Ectodermal cell (in vitro differentiated cells): ENCODE data around the gene MICAL2.
"Not testable (repeated sequence)": the region's sequence is repeated elsewhere in the genome, so short reads cannot be mapped to it uniquely, and the experiment has no call there.

Experiments
- H3K27ac ChIP-seq: 2 replicates; pipeline ENCODE4 v1.7.0; 2013; ENCODE audit warnings: mild to moderate bottlenecking, low read depth, low read length; ENCODE audit not compliant: insufficient read depth, poor library complexity, severe bottlenecking
- H3K27me3 ChIP-seq: 2 replicates; pipeline ENCODE4 v1.7.0; 2013; ENCODE audit warnings: mild to moderate bottlenecking, low read length; ENCODE audit not compliant: insufficient read depth, control insufficient read depth, poor library complexity, severe bottlenecking
- H3K36me3 ChIP-seq: one replicate; pipeline ENCODE4 v1.7.0; 2013; ENCODE audit warnings: low read length; ENCODE audit not compliant: control insufficient read depth, insufficient read depth
- H3K4me1 ChIP-seq: one replicate; pipeline ENCODE4 v1.7.0; 2013; ENCODE audit warnings: low read length; ENCODE audit not compliant: control insufficient read depth, insufficient read depth
- H3K4me3 ChIP-seq: 2 replicates; pipeline ENCODE4 v1.7.0; 2013; ENCODE audit warnings: low read depth, low read length, control low read depth; ENCODE audit not compliant: insufficient read depth
- H3K9me3 ChIP-seq: 2 replicates; pipeline ENCODE4 v1.7.0; 2013; ENCODE audit warnings: mild to moderate bottlenecking, low read length, moderate library complexity; ENCODE audit not compliant: control insufficient read depth
- WGBS, 2 experiments: methylation state at CpG; one replicate each; pipeline ENCODE4 v1.1.7; 2013; ENCODE audit warnings: missing lambda C conversion rate in 2 of 2; 5-methylcytosine and 5-hydroxymethylcytosine counted together

Gene MICAL2

DNA sequence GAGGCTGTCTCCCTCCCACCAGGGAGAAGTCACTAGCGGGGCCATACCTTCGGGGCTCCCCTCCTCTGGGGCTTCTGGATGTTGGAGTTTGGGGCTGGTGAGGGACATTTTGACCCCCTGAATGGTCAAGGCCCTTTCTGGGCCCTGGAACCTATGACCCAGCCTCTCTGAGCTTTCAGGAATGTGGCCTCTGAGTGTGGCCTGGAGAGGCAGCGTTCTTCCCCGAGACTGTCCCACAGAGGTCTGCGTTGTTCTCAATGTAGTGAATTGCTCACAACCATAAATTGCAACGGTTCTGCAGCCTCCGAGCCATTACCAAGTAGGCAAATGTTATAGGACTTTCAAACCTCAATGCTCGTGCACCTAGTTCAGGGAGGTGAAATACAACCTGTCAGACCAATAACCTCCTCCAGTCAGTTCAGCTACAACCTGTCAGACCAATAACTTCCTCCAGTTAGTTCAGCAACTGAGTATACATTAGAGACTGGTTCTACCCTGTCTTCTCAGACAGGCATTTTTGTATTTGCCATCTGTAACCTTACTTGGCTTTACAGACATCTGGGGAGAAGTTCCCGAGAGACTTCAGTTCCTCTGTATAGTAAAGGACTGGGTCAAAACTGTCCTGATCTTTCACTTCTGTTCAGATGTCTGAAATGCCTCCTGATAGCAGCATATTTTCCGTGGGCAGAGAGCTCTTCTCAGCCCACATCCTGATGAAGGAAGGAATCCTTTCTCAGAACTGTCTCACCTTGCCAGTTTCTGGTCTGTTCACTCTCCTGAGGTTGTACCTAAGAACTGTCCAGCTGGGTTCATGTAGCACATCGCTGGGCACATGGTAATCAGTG is 34.2 kb downstream of the MICAL2 start:
- 93% methylated on average over 11 of the region's 11 CpGs for WGBS, 2 experiments
- Histone ChIP-seq H3K27ac (no peak overlapping the region), H3K4me1 (no peaks in the 10 kb centered on the region), H3K4me3 (no peak overlapping the region), H3K27me3 (no peaks in the 10 kb centered on the region), H3K36me3 (no peaks in the 10 kb centered on the region), H3K9me3 (no peaks in the 10 kb centered on the region)

DNA sequence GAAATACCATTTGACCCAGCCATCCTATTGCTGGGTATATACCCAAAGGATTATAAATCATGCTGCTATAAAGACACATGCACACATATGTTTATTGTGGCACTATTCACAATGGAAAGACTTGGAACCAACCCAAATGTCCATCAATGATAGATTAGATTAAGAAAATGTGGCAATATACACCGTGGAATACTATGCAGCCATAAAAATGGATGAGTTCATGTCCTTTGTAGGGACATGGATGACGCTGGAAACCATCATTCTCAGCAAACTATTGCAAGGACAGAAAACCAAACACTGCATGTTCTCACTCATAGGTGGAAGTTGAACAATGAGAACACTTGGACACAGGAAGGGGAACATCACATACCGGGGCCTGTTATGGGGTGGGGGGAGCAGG is 36.3 kb downstream of the MICAL2 start:
- not testable (repeated sequence) for H3K4me1 ChIP-seq, H3K9me3 ChIP-seq, H3K4me3 ChIP-seq, H3K27ac ChIP-seq, H3K36me3 ChIP-seq, H3K27me3 ChIP-seq
- 100% methylated on average over 3 of the region's 3 CpGs for WGBS, 2 experiments

DNA sequence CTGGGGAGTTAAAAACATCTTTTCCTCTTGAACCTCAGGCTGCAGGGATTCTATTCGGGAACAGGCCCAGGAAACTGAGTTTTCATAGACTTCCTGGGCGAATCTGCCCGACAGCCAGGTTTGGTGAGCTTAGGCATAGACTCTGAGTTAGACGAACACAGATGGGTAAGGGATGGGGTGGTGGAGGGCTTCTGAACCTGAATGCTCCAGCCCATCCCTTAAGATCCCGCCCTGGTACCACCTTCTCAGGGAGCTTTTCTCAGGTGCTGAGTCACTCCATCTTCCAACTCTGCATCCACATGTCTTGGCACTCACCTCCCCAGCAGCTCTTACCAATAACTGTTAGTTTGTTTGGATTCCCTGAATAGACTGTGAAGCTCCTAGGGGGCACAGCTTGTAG is 37.4 kb downstream of the MICAL2 start:
- no peak overlapping the region for H3K4me3 ChIP-seq
- no peak overlapping the region for H3K27ac ChIP-seq
- H3K27me3 ChIP-seq = no peaks in the 10 kb centered on the region
- H3K9me3 ChIP-seq = no peaks in the 10 kb centered on the region
- H3K4me1 ChIP-seq = no peaks in the 10 kb centered on the region
- H3K36me3 ChIP-seq = no peaks in the 10 kb centered on the region
- WGBS, 2 experiments = 73 to 76% methylated on average over 5 of the region's 5 CpGs

DNA sequence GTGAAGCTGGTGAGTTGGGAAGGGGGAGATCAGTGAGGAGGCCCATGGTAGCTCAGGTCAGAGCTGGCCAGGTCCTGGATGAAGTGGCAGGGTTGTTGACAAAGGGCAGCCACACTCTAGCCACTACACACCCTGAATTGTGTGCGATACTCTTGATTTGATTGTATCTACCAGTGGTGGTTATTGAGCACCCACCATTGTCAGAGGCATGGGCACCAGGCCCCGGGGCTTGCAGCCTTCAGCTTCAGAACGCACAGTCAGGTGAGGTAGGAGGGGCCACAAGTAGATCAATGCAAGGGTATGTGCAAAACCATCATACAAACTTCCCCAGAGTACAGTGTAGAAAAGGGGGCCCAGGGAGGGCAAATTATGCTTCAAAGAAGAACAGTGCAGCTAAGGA is 38.1 kb downstream of the MICAL2 start:
- Histone ChIP-seq H3K27me3 (no peaks in the 10 kb centered on the region), H3K9me3 (no peaks in the 10 kb centered on the region), H3K4me3 (no peak overlapping the region), H3K4me1 (no peaks in the 10 kb centered on the region), H3K36me3 (no peaks in the 10 kb centered on the region), H3K27ac (no peak overlapping the region)
- 93 to 96% methylated on average over 3 of the region's 3 CpGs for WGBS, 2 experiments

DNA sequence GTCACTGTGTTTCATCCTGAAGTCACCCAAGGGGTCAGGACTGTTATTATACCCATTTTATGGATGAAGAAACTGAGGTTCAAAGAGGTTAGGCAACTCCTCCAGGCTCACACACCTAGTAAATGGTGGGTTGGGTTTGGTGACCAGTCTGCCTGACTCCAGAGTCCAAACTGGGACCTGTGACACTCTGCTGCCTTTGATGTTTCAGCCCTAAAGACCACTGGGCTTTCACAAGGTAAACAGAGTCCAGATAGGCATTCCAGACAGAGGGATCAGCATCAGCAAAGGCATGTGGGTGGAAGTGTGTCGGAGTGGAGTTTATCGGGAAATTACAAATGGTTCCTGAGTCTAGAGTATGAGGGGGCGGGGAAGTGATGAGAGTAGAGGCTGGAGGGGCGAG is 38.5 kb downstream of the MICAL2 start:
- H3K27ac ChIP-seq = no peak overlapping the region
- WGBS, 2 experiments = 95 to 97% methylated on average over 4 of the region's 4 CpGs
- no peak overlapping the region for H3K4me3 ChIP-seq
- H3K9me3 ChIP-seq = no peaks in the 10 kb centered on the region
- no peaks in the 10 kb centered on the region for H3K27me3 ChIP-seq
- H3K4me1 ChIP-seq = no peaks in the 10 kb centered on the region
- no peaks in the 10 kb centered on the region for H3K36me3 ChIP-seq

DNA sequence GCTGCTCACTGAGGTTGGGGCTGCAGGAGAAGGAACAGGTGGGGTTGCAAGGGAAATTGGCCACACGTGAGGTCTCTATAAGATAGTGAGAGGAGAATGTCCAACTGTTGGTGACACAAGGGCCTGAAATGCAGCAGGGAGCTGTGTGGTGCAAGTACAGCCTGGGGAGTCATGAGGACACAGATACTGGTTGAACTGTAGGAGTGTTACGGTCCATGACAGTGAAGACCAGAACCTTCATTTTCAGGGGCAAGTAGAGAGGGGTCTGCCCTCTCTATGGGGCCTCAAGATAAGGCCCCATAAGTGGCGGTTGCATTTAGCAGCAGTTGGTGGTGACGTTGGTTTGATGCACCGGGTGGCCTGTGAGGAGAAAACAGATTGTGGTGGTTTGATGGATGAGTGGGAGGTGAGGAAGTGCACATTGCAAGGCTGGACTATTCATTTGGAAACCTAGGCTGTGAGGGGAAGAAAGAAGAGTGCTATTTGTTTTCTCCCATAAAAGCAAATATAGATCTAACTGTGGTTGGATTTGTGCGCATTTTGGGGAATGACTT is 39.4 kb downstream of the MICAL2 start:
- Histone ChIP-seq H3K4me1 (no peaks in the 10 kb centered on the region), H3K27me3 (no peaks in the 10 kb centered on the region), H3K9me3 (no peaks in the 10 kb centered on the region), H3K27ac (no peak overlapping the region), H3K4me3 (no peak overlapping the region), H3K36me3 (no peaks in the 10 kb centered on the region)
- 91 to 93% methylated on average over 5 to 6 of the region's 6 CpGs for WGBS, 2 experiments

DNA sequence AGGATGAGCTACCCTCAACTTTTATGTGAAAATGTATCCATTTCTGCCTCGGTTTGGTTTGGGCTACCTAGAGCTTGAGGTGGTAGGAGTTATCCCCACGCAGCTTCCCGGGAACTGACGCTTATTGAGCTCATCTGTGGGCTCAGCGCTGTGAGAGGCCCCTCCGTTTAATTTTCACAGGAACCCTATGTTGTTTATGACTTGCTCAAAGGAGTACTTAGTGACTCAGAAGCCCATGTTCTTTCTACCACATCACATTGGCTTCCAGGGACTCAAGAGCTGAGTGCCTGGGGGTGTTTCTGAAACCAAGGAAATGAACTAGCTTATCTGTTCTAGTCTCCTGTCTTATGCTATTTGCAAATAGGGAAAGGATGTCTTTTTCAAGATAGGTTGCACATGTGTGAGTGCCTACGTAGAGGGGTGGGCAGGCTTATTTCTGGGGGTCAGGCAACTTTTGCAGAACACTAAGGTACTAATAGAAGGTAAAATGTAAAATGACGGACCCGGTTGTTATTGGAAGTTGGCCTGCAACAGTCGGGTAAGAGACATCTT is 40.5 kb downstream of the MICAL2 start:
- no peaks in the 10 kb centered on the region for H3K27me3 ChIP-seq
- H3K27ac ChIP-seq = no peak overlapping the region
- 83 to 85% methylated on average over 10 of the region's 10 CpGs for WGBS, 2 experiments
- no peak overlapping the region for H3K4me3 ChIP-seq
- no peaks in the 10 kb centered on the region for H3K4me1 ChIP-seq
- no peaks in the 10 kb centered on the region for H3K9me3 ChIP-seq
- H3K36me3 ChIP-seq = no peaks in the 10 kb centered on the region

DNA sequence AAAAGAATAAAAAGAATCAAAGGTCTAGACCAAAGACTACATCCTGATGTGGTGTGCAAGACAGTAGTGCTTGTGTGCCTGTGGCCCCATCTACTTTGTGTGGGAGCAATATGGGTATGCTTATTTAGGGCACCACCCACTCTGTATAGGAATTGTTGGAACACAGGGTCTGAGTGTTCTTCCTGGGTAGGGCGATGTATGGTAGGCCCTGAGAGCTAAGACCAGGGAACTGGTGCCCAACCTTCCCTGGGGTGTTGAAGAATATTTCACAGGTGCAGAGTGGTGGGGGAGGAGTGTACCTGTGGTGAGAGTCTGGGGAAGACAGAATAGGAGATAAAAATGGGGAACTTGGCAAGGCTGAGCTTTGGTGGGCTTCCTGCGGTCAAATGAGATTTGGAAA is 41.9 kb downstream of the MICAL2 start:
- WGBS, 2 experiments = 87 to 95% methylated on average over 2 of the region's 2 CpGs
- Histone ChIP-seq H3K9me3 (no peaks in the 10 kb centered on the region), H3K4me3 (no peak overlapping the region), H3K27ac (no peak overlapping the region), H3K4me1 (no peaks in the 10 kb centered on the region), H3K27me3 (no peaks in the 10 kb centered on the region), H3K36me3 (no peaks in the 10 kb centered on the region)

DNA sequence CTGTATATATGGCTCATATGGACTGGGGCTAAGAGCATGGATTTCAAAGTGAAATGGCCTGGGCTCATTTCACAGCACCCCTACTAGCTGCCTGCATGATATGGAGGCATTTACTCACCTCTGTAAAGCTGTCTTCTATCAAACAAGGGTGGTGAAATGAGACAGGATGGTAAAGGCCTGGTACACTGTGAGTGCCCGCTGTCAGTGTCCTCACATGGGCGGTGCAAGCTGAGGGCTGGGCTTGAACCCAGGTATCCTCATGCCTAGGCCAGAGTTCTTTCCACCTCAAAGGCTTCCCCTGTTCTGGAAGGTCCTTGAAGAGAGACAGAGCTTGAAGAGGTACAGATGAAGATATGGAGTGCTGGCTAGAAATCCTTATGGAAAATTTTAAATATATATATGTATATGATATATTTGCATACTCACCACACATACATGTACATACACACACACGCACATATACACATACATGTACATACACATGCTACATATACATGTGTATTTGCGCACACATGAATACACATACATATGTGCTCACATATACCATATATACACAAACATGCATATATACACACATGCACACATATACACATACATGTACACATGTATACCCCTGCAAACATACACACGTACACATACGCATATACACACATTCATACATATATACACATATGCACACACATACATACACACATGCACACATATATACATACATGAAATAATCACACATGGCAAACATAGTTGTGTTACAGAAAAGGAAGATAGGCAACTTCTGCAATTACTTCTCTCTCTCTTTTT is 44.7 kb downstream of the MICAL2 start:
- Histone ChIP-seq H3K4me1 (no peaks in the 10 kb centered on the region), H3K27me3 (no peaks in the 10 kb centered on the region), H3K9me3 (no peaks in the 10 kb centered on the region), H3K4me3 (no peak overlapping the region), H3K36me3 (no peaks in the 10 kb centered on the region), H3K27ac (no peak overlapping the region)
- 95% methylated on average over 6 of the region's 6 CpGs for WGBS, 2 experiments

DNA sequence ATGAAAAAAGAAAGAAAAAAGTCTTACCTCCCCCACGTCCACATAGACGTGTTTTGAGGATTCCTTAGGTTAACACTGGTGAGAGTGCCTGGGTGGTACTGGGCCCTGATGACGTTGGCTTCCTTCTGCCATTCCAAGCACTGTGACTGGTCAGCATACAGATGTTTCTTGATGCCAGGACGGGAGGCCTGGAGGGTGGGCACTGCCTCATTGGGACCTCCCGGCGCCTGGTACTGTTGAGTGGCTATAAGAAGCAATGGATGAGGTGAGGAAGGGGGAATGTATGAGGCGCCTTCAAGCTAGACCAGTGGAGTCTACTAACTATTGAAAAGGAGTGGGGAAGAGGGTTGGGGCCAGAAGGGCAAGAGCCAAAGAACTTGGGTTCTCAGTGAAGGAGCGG is 45.3 kb downstream of the MICAL2 start:
- H3K27ac ChIP-seq = no peak overlapping the region
- no peaks in the 10 kb centered on the region for H3K36me3 ChIP-seq
- 95% methylated on average over 8 of the region's 8 CpGs for WGBS, 2 experiments
- no peaks in the 10 kb centered on the region for H3K9me3 ChIP-seq
- H3K4me1 ChIP-seq = no peaks in the 10 kb centered on the region
- H3K27me3 ChIP-seq = no peaks in the 10 kb centered on the region
- H3K4me3 ChIP-seq = no peak overlapping the region
